ENCODE measurements around the gene ZNF346. TPM values are rescaled to one million over a fixed set of nuclear protein-coding genes. Genes with fewer than 3 reads are reported as not detected.

ZNF346 gene
- total RNA-seq, 1 experiment from 2014 or later = 18.4 TPM

DNA sequence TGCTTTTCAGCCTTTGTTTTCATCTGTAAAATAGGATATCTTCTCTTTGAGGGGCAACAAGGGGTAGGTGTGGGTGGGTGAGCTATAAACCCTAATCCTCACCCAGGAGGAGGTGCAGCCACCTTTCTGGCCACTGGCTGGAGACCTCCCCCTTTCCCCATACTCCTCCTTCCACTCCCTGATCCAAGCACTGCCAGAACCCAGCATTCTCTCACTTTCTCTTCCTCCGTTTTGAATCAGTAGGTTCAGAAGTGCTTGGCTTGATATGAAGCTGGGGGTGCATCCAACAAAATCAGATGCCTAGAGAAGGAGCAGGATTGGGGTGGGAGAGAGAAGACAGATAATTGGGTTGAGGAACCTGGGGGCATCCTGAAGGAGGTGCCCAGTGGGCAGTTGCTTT lies 104.3 kb downstream of the ZNF346 start:
- Mint-ChIP-seq H3K9me3 (peaks cover 6% of the 10 kb centered on the region), H3K4me1 (peaks cover 30% of the 10 kb centered on the region), H3K4me3 (no peak overlapping the region), H3K27me3 (ENCODE audit: low read depth) (peaks cover 5% of the 10 kb centered on the region; the same call in 1 of the 2 replicates), H3K27ac (no peak overlapping the region), H3K36me3 (no peaks in the 10 kb centered on the region)
- no peak for TF ChIP-seq KAT7 (CRISPR knock-in tag; IDR thresholded peaks at IDR 0.05; ENCODE audit: borderline replicate concordance)
- no peak for TF ChIP-seq ZNF281 (CRISPR knock-in tag; IDR thresholded peaks at IDR 0.05)
- TF ChIP-seq EMX1 (CRISPR knock-in tag; IDR thresholded peaks at IDR 0.05) = no peak
- no peak for TF ChIP-seq CREB1 (CRISPR knock-in tag; IDR thresholded peaks at IDR 0.05)
- no peak for TF ChIP-seq STAT6 (CRISPR knock-in tag; conservative IDR thresholded peaks at IDR 0.05; ENCODE audit: low read depth)
- CTCF ChIA-PET = interaction anchor here (0.7 to 2.8 kb wide), 4 partner anchors 13 to 57 kb away, joined by 3 to 25 read pairs (median 4); no protein-coding TSS in a partner anchor
- DNase-seq (ENCODE audit: low spot score) (no peak), ATAC-seq (no peak)
- POLR2A ChIA-PET = no interaction called here

DNA sequence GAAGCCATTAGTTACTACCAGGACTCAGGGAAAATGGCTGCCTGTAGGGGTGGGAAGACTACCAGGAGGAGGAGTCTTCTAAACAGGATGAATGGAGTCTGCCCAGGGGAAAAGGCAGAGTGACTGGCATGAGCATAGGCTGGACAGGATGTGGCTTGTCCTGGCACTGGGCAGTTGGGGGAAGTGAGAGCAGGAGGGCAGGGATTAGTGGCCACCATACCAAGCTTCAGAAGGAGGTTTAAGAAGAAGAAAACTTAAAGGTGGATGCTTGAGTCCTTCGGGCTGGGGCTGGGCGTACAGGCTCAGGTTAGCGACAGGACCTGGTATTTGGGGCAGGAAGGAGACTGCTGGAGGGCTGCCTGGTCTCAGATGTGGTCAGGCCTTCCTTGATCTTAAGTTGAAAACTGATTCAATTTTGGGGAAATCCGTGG lies 106.1 kb downstream of the ZNF346 start:
- DNase-seq (ENCODE audit: low spot score) (no peak), ATAC-seq (no peak)
- TF ChIP-seq FOXK1 (CRISPR knock-in tag; IDR thresholded peaks at IDR 0.05) = no peak
- no peak for TF ChIP-seq ETV6 (CRISPR knock-in tag; IDR thresholded peaks at IDR 0.05)
- no peak for TF ChIP-seq RORB (CRISPR knock-in tag; IDR thresholded peaks at IDR 0.05)
- TF ChIP-seq SMAD3 (CRISPR knock-in tag; IDR thresholded peaks at IDR 0.05; ENCODE audit: borderline replicate concordance) = no peak
- H3K4me3 Mint-ChIP-seq = no peak overlapping the region
- no peak overlapping the region for H3K27ac Mint-ChIP-seq
- POLR2A ChIA-PET = no interaction called here
- CTCF ChIA-PET = interaction anchor here (1.0 to 1.7 kb wide), 2 partner anchors 15 to 16 kb away, joined by 3 to 9 read pairs; no protein-coding TSS in a partner anchor
- no peaks in the 10 kb centered on the region for H3K9me3 Mint-ChIP-seq
- H3K4me1 Mint-ChIP-seq = peaks cover 30% of the 10 kb centered on the region
- no peaks in the 10 kb centered on the region for H3K36me3 Mint-ChIP-seq
- H3K27me3 Mint-ChIP-seq (ENCODE audit: low read depth) = no peaks in the 10 kb centered on the region; the same call in 1 of the 2 replicates

DNA sequence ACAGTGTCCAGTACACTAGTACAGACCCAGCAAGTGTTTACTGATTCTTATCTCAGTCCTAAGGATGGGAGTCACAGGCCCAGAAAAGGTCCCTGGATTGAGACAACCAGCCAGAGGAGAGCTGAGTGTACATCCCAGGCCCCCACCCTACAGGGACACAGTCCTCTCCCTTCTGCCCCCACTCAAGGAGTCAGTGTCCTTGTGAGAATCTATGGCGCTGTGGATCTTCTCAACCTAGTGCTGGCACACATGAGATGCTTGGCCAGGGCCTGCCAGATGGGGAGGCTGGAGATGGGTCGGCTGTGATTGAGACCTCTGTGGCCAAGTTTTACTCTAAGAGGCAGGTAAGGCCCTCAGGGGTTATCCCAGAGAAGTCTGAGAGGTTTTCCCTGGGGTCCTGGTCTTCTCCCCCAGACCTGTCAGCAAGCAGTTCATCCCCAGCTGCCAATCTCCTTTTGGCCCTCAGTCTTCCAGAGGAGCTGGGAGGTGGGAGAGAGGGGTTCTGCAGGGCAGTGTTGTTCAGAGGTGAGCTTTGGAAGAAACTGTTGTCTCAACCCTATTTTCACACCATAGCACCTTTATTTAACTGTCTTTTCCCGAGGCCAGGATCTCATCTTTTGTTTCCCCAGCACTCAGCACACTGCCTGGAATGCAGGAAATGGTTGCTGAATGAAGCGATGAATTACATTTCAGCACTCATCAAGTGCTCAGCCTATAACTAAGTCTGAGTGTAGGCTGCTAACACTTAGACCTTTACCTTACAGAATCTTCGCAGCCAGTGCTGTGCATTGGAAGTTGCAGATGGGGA lies 107.9 kb downstream of the ZNF346 start:
- DNase-seq (ENCODE audit: low spot score) = no peak

More for the DNA sequence above, 107.9 kb downstream of the ZNF346 start:
- H3K4me3 Mint-ChIP-seq = peak overlapping the region; percentile 47
- peaks cover 29% of the 10 kb centered on the region for H3K4me1 Mint-ChIP-seq
- no peak for ATAC-seq
- H3K27me3 Mint-ChIP-seq (ENCODE audit: low read depth) = no peaks in the 10 kb centered on the region; the same call in 1 of the 2 replicates
- H3K27ac Mint-ChIP-seq = 0 out of 2 replicates have a peak overlapping the region, but pooled peaks have one; percentile 9
- CTCF ChIA-PET = interaction anchor here (0.6 to 3.4 kb wide), 5 partner anchors 9 to 179 kb away, joined by 3 to 22 read pairs (median 7); partner anchors contain the start of gene FGFR4
- POLR2A ChIA-PET = no interaction called here
- H3K9me3 Mint-ChIP-seq = no peaks in the 10 kb centered on the region
- H3K36me3 Mint-ChIP-seq = peaks cover 9% of the 10 kb centered on the region
- TF ChIP-seq SP1 (CRISPR knock-in tag; conservative IDR thresholded peaks at IDR 0.05) = no peak
- no peak for TF ChIP-seq ZNF219 (CRISPR knock-in tag; IDR thresholded peaks at IDR 0.05; ENCODE audit: borderline replicate concordance)
- TF ChIP-seq ZNF671 (CRISPR knock-in tag; IDR thresholded peaks at IDR 0.05) = no peak
- TF ChIP-seq, protein P1, sequence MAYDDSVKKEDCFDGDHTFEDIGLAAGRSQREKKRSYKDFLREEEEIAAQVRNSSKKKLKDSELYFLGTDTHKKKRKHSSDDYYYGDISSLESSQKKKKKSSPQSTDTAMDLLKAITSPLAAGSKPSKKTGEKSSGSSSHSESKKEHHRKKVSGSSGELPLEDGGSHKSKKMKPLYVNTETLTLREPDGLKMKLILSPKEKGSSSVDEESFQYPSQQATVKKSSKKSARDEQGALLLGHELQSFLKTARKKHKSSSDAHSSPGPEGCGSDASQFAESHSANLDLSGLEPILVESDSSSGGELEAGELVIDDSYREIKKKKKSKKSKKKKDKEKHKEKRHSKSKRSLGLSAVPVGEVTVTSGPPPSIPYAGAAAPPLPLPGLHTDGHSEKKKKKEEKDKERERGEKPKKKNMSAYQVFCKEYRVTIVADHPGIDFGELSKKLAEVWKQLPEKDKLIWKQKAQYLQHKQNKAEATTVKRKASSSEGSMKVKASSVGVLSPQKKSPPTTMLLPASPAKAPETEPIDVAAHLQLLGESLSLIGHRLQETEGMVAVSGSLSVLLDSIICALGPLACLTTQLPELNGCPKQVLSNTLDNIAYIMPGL (CRISPR knock-in tag; IDR thresholded peaks at IDR 0.05) = no peak
- TF ChIP-seq ZNF263 (CRISPR knock-in tag; IDR thresholded peaks at IDR 0.05; ENCODE audit: low read depth) = no peak
- no peak for TF ChIP-seq RORB (CRISPR knock-in tag; IDR thresholded peaks at IDR 0.05)
- TF ChIP-seq GRHL2 (CRISPR knock-in tag; IDR thresholded peaks at IDR 0.05; ENCODE audit: insufficient replicate concordance, severe bottlenecking) = no peak
- TF ChIP-seq MYBL2 (CRISPR knock-in tag; IDR thresholded peaks at IDR 0.05) = no peak
- no peak for TF ChIP-seq NR3C1 (CRISPR knock-in tag; conservative IDR thresholded peaks at IDR 0.05; ENCODE audit: low read depth)
- no peak for TF ChIP-seq GTF2I (CRISPR knock-in tag; conservative IDR thresholded peaks at IDR 0.05)
- no peak for TF ChIP-seq TEAD1 (CRISPR knock-in tag; IDR thresholded peaks at IDR 0.05)
- no peak for TF ChIP-seq NFATC4 (CRISPR knock-in tag; IDR thresholded peaks at IDR 0.05)
- no peak for TF ChIP-seq PRRX2 (CRISPR knock-in tag; IDR thresholded peaks at IDR 0.05)

All from WTC11 (cell line).